Hematopoietic multipotent progenitor cell treated with erythropoietin and hydrocortisone succinate and interleukin-3 and kit ligand, for 15 days (in vitro differentiated cells): ENCODE results near the gene EPM2AIP1.
"Not testable (repeated sequence)": the region's sequence is repeated elsewhere in the genome, so short reads cannot be mapped to it uniquely, and the experiment has no call there.

Source experiments
- DNase-seq: peaks from one replicate; pipeline ENCODE4 v3.0.0-alpha.2; 2015; ENCODE audit warnings: low spot score

The EPM2AIP1 gene

DNA sequence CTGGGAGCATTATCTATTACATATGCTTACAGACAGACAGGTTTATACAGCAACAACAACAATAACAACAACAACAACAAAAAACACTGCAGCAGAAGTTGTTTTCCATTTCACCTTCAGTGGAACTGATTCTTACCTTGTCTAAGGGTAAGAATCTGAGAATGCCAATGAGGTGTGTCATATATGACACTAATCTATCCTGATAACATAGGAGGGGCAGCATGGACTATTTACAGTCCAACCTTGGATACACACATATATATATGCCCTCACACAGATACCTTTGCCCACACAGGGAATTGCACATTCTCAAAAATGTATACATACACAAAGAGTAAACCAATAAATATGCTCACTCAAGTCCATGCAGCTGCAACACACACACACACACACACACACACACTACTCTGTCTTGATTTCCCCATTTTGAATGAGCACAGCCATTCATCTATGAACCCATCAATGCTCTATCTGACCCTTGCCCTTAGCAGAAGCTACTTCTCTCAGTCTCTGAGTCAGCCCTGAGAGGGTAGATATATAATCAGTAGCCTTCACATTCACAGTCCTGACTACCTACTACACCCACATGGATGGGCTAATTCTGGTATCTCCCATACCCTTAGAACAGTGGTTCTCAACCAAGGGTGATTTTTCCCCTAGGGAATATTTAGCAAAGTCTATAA, 38.3 kb downstream of the EPM2AIP1 start:
- peak; percentile 84 for DNase-seq

DNA sequence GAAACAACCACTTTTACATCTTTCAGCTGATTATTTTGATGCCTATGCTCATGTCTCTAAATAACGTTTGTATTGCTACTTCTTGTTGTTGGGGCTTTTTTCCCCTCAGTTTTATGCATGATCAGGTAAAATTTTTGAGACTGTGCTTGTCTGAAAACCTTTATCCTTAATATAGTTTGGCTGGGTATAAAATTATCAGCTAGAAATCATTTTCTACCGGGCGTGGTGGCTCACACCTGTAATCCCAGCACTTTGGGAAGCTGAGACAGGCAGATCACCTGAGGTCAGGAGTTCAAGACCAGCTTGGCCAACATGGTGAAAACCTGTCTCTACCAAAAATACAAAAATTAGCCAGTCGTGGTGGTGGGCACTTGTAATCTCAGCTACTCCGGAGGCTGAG, 45.1 kb downstream of the EPM2AIP1 start:
- not testable (repeated sequence) for DNase-seq

DNA sequence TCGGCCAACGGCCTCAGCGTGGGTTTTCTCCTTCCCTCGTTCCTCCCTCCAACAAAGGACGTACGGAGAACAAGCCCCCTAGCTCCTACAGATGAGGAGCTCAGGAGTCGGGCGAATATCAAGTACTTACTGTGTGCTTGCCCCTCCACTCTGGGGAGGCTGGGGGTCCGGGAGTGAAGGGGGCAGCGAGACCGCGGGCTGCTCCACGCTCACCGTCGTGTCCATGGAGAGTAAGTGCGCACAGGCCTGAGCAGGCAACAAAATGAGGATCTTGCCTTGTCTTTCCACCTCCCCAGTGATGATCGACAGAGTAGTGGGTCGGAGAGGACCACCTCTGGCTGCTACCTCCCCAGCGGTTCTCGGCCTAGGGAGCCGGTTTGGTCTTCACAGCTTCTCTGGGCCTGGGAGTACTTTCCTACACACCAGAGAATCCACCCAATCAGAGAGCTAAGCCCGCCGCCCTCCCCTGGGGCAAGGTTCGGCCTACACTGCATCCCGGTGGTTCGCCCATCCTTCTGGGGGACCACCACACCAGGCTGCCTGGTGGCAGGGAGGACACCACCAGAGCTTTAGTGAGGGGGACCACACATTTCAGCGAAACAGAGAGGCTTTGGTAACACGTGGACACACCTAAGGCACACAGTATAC, 47.5 kb downstream of the EPM2AIP1 start:
- no peak for DNase-seq

DNA sequence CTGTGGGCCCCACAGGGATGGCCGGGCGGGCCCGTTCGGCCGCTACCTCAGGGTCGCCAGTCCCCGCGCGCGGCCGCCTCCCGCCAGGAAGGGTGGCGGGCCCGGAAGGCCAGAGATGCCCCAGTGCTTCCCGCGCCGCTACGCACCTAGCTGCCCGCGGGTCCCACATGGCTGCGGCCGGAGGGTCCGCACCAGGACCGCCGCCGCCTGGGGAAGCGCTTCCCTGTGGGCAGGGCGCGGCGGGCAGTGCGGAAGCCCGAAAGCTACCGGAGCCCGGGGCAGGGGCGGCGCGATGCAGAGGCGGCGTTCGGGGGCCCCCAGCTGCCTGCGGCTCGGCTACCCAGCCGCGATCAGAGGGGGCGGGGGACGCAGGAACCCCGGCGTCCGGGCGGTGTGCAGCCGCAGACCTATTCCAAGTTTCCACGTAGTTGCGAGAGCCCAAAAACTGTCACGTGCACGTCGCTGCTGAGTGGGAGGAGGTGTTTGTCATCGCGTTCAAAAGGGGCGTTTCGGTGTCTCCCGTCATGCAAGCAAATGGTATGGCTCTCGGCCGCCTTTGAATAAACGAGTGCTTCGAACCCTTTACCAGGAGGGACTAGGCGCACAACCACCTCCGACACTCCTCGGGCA, 48.2 kb downstream of the EPM2AIP1 start, which contains the start of gene TRANK1:
TSS of gene TRANK1 (minus strand) at position 414 of the 630 bp plus-strand sequence. CDS start at position 169, 245 bp downstream.
- DNase-seq: peak; percentile 92

DNA sequence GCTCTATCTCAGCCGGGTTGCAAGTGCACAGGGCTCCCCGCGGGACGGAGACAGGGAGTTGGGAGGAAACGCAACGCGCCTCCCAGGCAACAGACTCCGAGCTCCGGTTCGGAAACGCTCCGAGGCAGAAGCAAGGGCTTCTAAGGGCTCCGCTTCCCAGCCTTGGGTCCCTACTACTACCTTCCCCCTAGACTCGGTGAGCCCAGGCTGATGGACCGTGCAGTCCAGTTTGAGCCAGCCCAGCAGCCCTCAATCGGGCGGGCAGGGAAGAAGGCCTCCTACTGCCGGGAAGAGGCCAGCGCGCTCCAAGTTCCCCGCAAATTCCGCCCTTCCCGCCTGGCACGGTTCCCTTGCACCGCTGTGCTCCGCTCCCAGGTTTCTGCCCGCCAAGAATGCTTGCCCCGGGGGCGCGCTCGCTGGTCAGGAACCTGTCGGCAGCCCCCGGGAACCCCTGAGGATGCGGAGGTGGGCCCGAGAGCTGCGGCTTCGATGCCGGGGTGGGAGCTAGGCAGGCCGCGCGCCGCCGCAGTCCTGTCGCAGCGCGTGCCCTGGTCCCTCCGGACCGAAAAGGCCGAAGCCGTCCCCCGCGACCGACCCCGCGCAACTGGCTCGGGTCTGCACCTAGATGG, 48.8 kb downstream of the EPM2AIP1 start:
- peak; percentile 55 for DNase-seq

DNA sequence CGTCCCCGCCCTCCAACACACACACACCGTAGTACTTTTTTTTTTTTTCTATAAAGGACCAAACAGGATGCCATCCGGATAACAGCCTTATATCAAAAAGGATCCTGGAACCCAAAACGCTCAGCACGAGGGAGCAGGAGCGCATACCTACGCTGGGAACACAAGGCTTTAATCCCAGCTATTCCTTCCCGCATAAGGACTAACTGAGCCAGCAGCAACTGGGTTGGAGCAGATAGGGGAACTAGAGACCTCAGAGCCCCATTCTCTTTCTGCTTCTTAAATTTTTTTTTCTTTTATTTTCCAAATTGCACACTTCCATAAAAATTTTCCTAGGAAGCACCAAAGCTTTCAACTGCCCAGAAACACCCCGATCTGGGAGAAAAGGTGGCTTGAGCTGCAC, 49.3 kb downstream of the EPM2AIP1 start:
- no peak for DNase-seq

DNA sequence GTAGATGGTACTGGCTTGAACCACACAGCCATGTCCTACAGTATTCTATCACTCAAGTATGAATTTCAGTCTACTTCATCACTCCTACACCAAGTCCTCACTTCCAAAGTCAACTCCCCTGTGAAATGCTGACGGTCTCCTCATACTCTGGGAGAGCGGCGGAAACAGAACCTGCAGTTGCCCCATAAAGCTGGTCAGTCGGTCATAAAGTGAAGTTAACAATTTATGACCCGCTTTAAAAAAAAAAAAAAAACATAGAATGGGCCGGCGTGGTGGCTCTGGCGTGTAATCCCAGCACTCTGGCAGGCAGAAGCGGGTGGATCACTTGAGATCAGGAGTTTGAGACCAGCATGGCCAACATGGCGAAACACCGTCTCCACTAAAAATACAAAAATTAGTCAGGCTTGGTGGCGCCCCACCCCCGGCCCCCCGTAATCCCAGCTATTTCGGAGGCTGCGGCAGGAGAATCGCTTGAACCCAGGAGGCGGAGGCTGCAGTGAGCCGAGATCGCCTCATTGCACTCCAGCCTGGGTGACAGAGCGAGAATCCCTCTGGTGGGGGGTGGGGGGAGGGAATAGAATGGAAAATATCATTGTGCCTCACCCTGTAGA, 50.2 kb downstream of the EPM2AIP1 start:
- DNase-seq: no peak

DNA sequence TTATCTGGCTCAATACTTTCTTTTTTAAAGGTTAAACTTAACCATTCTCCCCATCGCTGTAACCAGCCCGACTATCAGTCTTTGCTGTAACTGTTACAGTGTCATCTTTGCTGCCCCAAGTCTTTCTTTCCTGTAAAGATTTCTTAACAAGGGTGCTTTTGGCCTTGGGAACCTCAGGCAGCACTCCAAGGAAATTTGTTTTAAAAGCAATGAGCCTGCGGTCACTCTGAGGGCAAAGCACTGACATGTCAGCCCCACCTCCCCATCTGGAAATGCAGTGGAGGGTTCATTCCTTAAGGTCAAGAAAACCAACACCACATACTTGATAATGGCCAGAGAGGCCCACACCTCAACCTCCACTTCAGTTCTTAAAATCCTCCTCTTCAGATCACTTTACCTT, 51.3 kb downstream of the EPM2AIP1 start:
- no peak for DNase-seq

DNA sequence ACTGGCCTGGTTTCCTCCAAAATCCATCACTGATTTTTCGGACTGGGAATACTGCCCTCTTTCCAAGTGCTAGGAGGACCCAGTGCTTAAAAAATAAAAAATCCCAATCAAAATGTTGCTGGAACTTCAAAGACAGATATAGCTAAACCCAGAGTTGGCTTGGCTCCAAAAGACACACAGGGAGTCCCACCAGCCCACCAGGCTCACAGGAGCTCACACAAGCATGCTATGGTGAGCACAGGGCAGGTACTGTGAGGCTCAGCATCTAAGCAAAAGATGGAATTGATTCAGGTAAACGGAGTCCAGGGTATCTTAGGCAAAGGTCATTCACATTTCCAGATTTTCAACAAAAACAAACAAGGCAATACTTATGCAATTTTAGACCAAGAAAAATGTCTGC, 51.8 kb downstream of the EPM2AIP1 start:
- peak; percentile 14 for DNase-seq

DNA sequence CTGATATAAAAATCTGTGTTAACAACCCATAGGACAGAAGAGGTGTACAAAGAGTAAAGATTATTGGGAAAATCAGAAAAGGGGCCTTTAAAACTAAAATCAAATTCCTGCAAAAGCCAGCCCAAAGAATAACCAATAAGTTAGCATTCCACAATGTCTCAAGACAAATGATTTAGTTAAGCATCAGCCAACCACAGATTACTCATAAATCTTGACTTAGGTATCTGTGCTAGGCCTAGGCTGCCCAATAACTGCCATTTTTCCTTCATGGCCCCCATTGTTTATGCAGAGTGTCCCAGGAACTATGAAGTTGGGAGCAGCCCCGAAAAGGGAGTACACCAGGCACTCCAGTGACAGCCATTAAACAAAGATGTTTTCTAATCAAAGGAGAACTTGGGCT, 55.4 kb downstream of the EPM2AIP1 start:
- DNase-seq: no peak
